Transverse colon (tissue), 3 donors: Measurements from ENCODE around the gene GPANK1.

Experiments
- EP300 ChIP-seq: sonication (generic); formaldehyde crosslinking; IDR thresholded peaks from one replicate; pipeline ENCODE4 v1.6.1; 2017; ENCODE audit warnings: antibody characterized with exemption, low read depth
- POLR2A ChIP-seq: fragments of 450-650 bp; IDR thresholded peaks from one replicate; pipeline ENCODE4 v1.6.1; 2016; ENCODE audit warnings: antibody characterized with exemption, mild to moderate bottlenecking, moderate library complexity
- TF ChIP-seq, protein P1 (sequence below), 5 experiments: fragments of 200-600 bp in 3 of 5; fragments of 450-650 bp in 2 of 5; sonication (generic) in 3 of 5; IDR thresholded peaks; 1 replicate in 2 of 5; 2 replicates in 3 of 5; pipeline ENCODE4 v1.5.1; 2016 to 2017; ENCODE audit warnings: antibody characterized with exemption in 5 of 5, inconsistent platforms in 3 of 5, mild to moderate bottlenecking in 2 of 5, moderate library complexity in 1 of 5

DNA sequence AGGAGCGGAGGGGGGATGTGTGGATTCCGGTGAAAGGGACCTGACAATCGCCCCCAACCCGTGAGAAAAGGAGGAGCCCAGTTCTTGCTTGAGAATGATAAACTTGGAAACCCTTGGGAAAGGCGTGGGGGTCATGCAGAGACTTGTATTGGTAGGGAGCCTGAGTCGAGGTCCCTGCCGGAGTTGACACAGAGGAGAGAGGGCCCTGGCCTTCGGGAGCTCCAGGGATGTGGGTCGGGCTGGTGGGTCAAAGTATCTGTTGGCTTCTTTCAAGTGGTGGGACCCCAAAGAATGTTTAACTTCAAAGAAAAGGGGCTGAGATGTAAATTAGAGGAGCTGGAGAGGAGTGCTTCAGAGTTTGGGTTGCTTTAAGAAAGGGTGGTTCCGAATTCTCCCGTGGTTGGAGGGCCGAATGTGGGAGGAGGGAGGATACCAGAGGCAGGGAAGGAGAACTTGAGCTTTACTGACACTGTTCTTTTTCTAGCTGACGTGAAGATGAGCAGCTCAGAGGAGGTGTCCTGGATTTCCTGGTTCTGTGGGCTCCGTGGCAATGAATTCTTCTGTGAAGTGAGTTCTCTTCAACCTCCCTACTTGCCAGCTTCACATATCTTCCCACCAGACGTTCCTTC is 1.7 kb upstream of the GPANK1 start:
- TF ChIP-seq EP300 (no peak), POLR2A (no peak)
- TF ChIP-seq, protein P1, sequence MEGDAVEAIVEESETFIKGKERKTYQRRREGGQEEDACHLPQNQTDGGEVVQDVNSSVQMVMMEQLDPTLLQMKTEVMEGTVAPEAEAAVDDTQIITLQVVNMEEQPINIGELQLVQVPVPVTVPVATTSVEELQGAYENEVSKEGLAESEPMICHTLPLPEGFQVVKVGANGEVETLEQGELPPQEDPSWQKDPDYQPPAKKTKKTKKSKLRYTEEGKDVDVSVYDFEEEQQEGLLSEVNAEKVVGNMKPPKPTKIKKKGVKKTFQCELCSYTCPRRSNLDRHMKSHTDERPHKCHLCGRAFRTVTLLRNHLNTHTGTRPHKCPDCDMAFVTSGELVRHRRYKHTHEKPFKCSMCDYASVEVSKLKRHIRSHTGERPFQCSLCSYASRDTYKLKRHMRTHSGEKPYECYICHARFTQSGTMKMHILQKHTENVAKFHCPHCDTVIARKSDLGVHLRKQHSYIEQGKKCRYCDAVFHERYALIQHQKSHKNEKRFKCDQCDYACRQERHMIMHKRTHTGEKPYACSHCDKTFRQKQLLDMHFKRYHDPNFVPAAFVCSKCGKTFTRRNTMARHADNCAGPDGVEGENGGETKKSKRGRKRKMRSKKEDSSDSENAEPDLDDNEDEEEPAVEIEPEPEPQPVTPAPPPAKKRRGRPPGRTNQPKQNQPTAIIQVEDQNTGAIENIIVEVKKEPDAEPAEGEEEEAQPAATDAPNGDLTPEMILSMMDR (IDR thresholded peaks at IDR 0.05): no peak
